Naive thymus-derived CD4-positive, alpha-beta T cell (primary cell): Measurements from ENCODE around the gene C19orf33. TPM values are rescaled to one million over a fixed set of nuclear protein-coding genes. Genes with fewer than 3 reads are reported as not detected.

ENCODE experiments used
- ATAC-seq: fragments of 150-1000 bp; cut with Tn5 transposase; 2 replicates; pipeline ENCODE4 v1.10.0; 2021; ENCODE audit warnings: mild to moderate bottlenecking, moderate library complexity
- CTCF ChIA-PET: fragments of 350-600 bp; sonication (Branson Sonifier 250); formaldehyde crosslinking; loops from one replicate; lab custom pipeline; 2021; ENCODE audit warnings: antibody characterized with exemption; lab: Charles Lee
- POLR2A ChIA-PET: fragments of 350-600 bp; sonication (Branson Sonifier 250); formaldehyde crosslinking; loops from one replicate; lab custom pipeline; 2021; ENCODE audit warnings: antibody characterized with exemption, inconsistent platforms; lab: Charles Lee
- DNase-seq, 9 donors: peaks; one replicate each; pipeline versions ENCODE4 v3.0.0 to v3.0.0-alpha.2; 2020 to 2022; ENCODE audit warnings: mixed read lengths in 1 of 9
- H3K27ac ChIP-seq: one replicate; pipeline ENCODE4 v1.7.0; 2013; ENCODE audit warnings: mild to moderate bottlenecking, low read depth, low read length, moderate library complexity
- H3K27me3 ChIP-seq, 2 donors: one replicate each; pipeline ENCODE4 v1.7.0; 2013; ENCODE audit warnings: low read length in 2 of 2, mild to moderate bottlenecking in 2 of 2, moderate library complexity in 2 of 2; ENCODE audit not compliant: control insufficient read depth in 2 of 2, insufficient read depth in 2 of 2
- H3K36me3 ChIP-seq, 3 experiments: 1 replicate in 2 of 3; 2 replicates in 1 of 3; pipeline ENCODE4 v1.7.0; 2013; ENCODE audit warnings: low read length in 3 of 3, mild to moderate bottlenecking in 3 of 3, moderate library complexity in 1 of 3; ENCODE audit not compliant: insufficient read depth in 3 of 3, control insufficient read depth in 2 of 3
- H3K4me1 ChIP-seq, 2 donors: one replicate each; pipeline ENCODE4 v1.7.0; 2013; ENCODE audit warnings: low read length in 2 of 2, mild to moderate bottlenecking in 2 of 2, moderate library complexity in 1 of 2; ENCODE audit not compliant: control insufficient read depth in 2 of 2, insufficient read depth in 2 of 2
- H3K4me3 ChIP-seq: 2 replicates; pipeline ENCODE4 v1.7.0; 2013; ENCODE audit warnings: mild to moderate bottlenecking, low read length
- H3K9me3 ChIP-seq, 3 experiments: 1 replicate in 2 of 3; 2 replicates in 1 of 3; pipeline ENCODE4 v1.7.0; 2013; ENCODE audit warnings: low read length in 3 of 3; ENCODE audit not compliant: control insufficient read depth in 2 of 3
- H3K27ac Mint-ChIP-seq, 9 donors: one replicate each; pipeline ENCODE4 v1.8.0; 2020 to 2022; ENCODE audit warnings: mixed read lengths in 9 of 9, mild to moderate bottlenecking in 8 of 9, moderate library complexity in 5 of 9, inconsistent platforms in 2 of 9
- H3K27me3 Mint-ChIP-seq, 5 donors: one replicate each; pipeline ENCODE4 v1.8.0; 2021 to 2022; ENCODE audit warnings: mixed read lengths in 5 of 5, mild to moderate bottlenecking in 1 of 5
- H3K36me3 Mint-ChIP-seq, 5 donors: one replicate each; pipeline ENCODE4 v1.8.0; 2020 to 2022; ENCODE audit warnings: mixed read lengths in 5 of 5, mild to moderate bottlenecking in 3 of 5, inconsistent platforms in 1 of 5
- H3K4me1 Mint-ChIP-seq, 7 donors: one replicate each; pipeline ENCODE4 v1.8.0; 2020 to 2022; ENCODE audit warnings: mixed read lengths in 7 of 7, mild to moderate bottlenecking in 3 of 7, inconsistent platforms in 1 of 7
- H3K4me3 Mint-ChIP-seq, 10 donors: one replicate each; pipeline ENCODE4 v1.8.0; 2020 to 2022; ENCODE audit warnings: mild to moderate bottlenecking in 10 of 10, mixed read lengths in 10 of 10, moderate library complexity in 6 of 10, inconsistent platforms in 2 of 10
- H3K9me3 Mint-ChIP-seq, 11 donors: one replicate each; pipeline ENCODE4 v1.8.0; 2020 to 2022; ENCODE audit warnings: mixed read lengths in 11 of 11, mild to moderate bottlenecking in 4 of 11, inconsistent platforms in 1 of 11, moderate library complexity in 1 of 11
- intact Hi-C, 2 donors: fragments of 100-400 bp; cut with micrococcal nuclease; formaldehyde crosslinking; loops; one replicate each; pipeline ENCODE4 v1.15.1; 2023
- polyA plus RNA-seq, 2 donors: library from polyadenylated mRNA; unstranded; fragments of 300-500 nt; fragmentation: Illumina TruSeq; gene quantifications; one replicate each; pipeline ENCODE4 v1.2.3, GENCODE V29; 2021
- total RNA-seq, 6 experiments: library from RNA in 5 of 6; stranded (reverse) in 5 of 6; gene quantifications; 1 replicate in 5 of 6; 2 replicates in 1 of 6; pipeline ENCODE4 v1.2.3 and lab custom pipeline; 2021 to 2026

Gene C19orf33
- total and polyA plus RNA-seq, 7 experiments from 2014 or later: 0.88 to 1.5 TPM; not detected in 5

- Histone ChIP-seq H3K27me3 (no peaks in the 10 kb centered on the region), H3K9me3 (no peaks in the 10 kb centered on the region), H3K27ac (no peak overlapping the region), H3K36me3 (peaks cover 4 to 19% (median 4%) of the 10 kb centered on the region in 3 experiments), H3K4me1 (no peaks in the 10 kb centered on the region), H3K4me3 (no peak overlapping the region)
- ChIA-PET POLR2A (interaction anchor here (1.0 kb wide), 1 partner anchor 429 kb away, joined by 3 read pairs; no protein-coding TSS in a partner anchor), CTCF (interaction anchor here (0.6 to 3.0 kb wide), 2 partner anchors 71 to 87 kb away, joined by 3 to 15 read pairs; no protein-coding TSS in a partner anchor)
- intact Hi-C loops: loop anchor here in 1 of 2 donors (10.0 kb wide), 1 partner anchor 1477 kb away; the partner anchor contains the start of gene ZNF345
- H3K4me1 Mint-ChIP-seq: peaks cover 2 to 10% (median 6%) of the 10 kb centered on the region in 7 donors
- no peaks in the 10 kb centered on the region for H3K27me3 Mint-ChIP-seq
- no peak for ATAC-seq
- H3K9me3 Mint-ChIP-seq: no peaks in the 10 kb centered on the region
- H3K36me3 Mint-ChIP-seq: peaks cover 5 to 17% (median 13%) of the 10 kb centered on the region in 5 donors
- DNase-seq: no peak
- H3K4me3 Mint-ChIP-seq: no peak overlapping the region
- no peak overlapping the region for H3K27ac Mint-ChIP-seq
Measured at GRCh38 chr19:38331728-38332127, 27.7 kb downstream of the C19orf33 start.

DNA sequence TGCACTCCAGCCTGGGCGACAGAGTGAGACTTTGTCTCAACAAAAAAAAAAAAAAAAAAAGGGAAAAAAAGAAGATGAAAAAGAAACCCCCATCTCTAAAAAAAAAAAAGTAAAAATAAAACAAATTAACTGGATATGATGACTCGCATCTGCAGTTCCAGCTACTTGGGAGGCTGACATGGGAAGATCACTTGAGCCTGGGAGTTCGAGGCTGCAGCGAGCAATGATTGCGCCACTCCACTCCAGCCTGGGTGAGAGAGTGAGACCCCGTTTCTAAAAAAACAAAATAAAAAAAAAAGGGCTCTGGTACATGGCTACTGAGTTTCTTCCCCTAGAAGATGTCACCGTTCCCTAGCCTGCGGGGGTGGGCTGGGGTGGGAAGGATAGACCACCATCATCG, 29.2 kb downstream of the C19orf33 start:
- DNase-seq (no peak), ATAC-seq (no peak)
- Mint-ChIP-seq H3K27ac (no peak overlapping the region), H3K4me1 (peaks cover 6 to 17% (median 9%) of the 10 kb centered on the region in 7 donors), H3K4me3 (no peak overlapping the region), H3K27me3 (no peaks in the 10 kb centered on the region), H3K9me3 (no peaks in the 10 kb centered on the region), H3K36me3 (peaks cover 0 to 11% (median 5%) of the 10 kb centered on the region in 5 donors)
- H3K27me3 ChIP-seq: no peaks in the 10 kb centered on the region
- no peaks in the 10 kb centered on the region for H3K9me3 ChIP-seq
- no peak overlapping the region for H3K27ac ChIP-seq
- ChIA-PET POLR2A (no interaction called here), CTCF (interaction anchor here (3.0 kb wide), 1 partner anchor 89 kb away, joined by 15 read pairs; no protein-coding TSS in a partner anchor)
- no peak overlapping the region for H3K4me3 ChIP-seq
- H3K4me1 ChIP-seq: peaks cover 3 to 5% of the 10 kb centered on the region in 2 donors
- peaks cover 0 to 4% (median 0%) of the 10 kb centered on the region in 3 experiments for H3K36me3 ChIP-seq
- intact Hi-C loops: loop anchor here in 1 of 2 donors (10.0 kb wide), 1 partner anchor 1478 kb away; the partner anchor contains the start of gene ZNF345

- H3K4me1 ChIP-seq: peaks cover 3 to 5% of the 10 kb centered on the region in 2 donors
- POLR2A ChIA-PET: interaction anchor here (1.2 to 2.2 kb wide), 4 partner anchors 18 to 429 kb away, joined by 3 to 24 read pairs (median 8); partner anchors contain the start of genes FAM98C, PSMD8 and SIPA1L3
- ATAC-seq: peak; percentile 77
- H3K36me3 Mint-ChIP-seq: peaks cover 0 to 2% (median 0%) of the 10 kb centered on the region in 5 donors
- no peaks in the 10 kb centered on the region for H3K27me3 Mint-ChIP-seq
- CTCF ChIA-PET: interaction anchor here (0.6 to 2.1 kb wide), 7 partner anchors 18 to 429 kb away, joined by 3 to 12 read pairs (median 3); partner anchors contain the start of genes FAM98C, PSMD8, SIPA1L3 and WDR87
- no peaks in the 10 kb centered on the region for H3K27me3 ChIP-seq
- no peaks in the 10 kb centered on the region for H3K9me3 ChIP-seq
- H3K36me3 ChIP-seq: no peaks in the 10 kb centered on the region
- peak; percentile 86 to 94 (median 93) for DNase-seq
- peak overlapping the region; percentile 92 for H3K4me3 ChIP-seq
- no peaks in the 10 kb centered on the region for H3K9me3 Mint-ChIP-seq
- peak overlapping the region; percentile 91 to 100 (median 97) for H3K27ac Mint-ChIP-seq
- H3K4me1 Mint-ChIP-seq: peaks cover 16 to 28% (median 17%) of the 10 kb centered on the region in 7 donors
- intact Hi-C loops: loop anchor here (1.0 to 10.0 kb wide), 22 partner anchors 20 to 1481 kb away; partner anchors contain the start of genes EIF3K (in 2 of the 2), PSMD8 (in 2 of the 2), SIPA1L3 (in 2 of the 2) and SPINT2 (in 2 of the 2)
- peak overlapping the region; percentile 86 for H3K27ac ChIP-seq
- H3K4me3 Mint-ChIP-seq: peak overlapping the region; percentile 92 to 100 (median 96)
Measured at GRCh38 chr19:38335949-38336637, 32.0 kb downstream of the C19orf33 start.

DNA sequence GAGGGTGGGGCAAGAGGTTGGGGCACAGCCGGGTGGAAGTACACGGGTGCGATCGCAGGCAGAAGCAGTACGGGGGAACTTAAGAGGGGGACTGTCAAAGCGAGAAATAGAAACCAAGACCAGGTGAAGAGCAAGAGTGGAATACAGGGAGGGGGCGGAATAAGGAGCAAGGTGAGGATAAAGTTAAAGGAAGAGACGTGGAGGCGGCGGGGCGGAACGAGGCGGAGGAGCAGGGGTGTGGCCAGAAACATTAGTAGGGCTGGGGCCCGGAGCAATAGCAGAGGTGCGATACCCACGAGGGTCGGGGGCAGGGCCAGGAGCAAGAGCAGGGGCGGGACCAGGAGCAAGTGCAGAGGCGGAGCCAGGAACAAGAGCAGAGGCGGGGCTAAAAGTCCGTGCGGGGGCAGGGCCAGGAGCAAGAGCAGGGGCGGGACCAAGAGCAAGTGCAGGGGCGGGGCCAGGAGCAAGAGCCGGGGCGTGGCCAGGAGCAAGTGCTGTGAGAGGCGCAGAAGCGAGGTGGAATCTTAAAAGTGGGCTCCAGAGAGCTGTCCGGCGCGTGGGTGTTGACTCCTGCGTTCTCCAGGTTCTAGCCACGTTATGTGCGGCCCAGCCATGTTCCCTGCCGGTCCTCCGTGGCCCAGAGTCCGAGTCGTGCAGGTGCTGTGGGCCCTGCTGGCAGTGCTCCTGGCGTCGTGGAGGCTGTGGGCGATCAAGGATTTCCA, 32.7 kb downstream of the C19orf33 start:
- POLR2A ChIA-PET: interaction anchor here (0.9 to 2.2 kb wide), 6 partner anchors 19 to 430 kb away, joined by 3 to 24 read pairs (median 4); partner anchors contain the start of genes FAM98C, PSMD8 and SIPA1L3
- peak overlapping the region; percentile 91 to 100 (median 97) for H3K27ac Mint-ChIP-seq

GRCh38 chr19:38337360-38337653, 33.3 kb downstream of the C19orf33 start:
- Mint-ChIP-seq H3K9me3 (no peaks in the 10 kb centered on the region), H3K36me3 (no peaks in the 10 kb centered on the region), H3K27me3 (no peaks in the 10 kb centered on the region), H3K4me1 (peaks cover 16 to 28% (median 17%) of the 10 kb centered on the region in 7 donors), H3K4me3 (peak overlapping the region; percentile 92 to 100 (median 96)), H3K27ac (peak overlapping the region; percentile 91 to 100 (median 97))
- peak overlapping the region; percentile 92 for H3K4me3 ChIP-seq
- no peak for DNase-seq
- ChIA-PET CTCF (no interaction called here), POLR2A (interaction anchor here (0.9 to 2.2 kb wide), 4 partner anchors 21 to 430 kb away, joined by 3 to 24 read pairs (median 8); partner anchors contain the start of genes FAM98C, PSMD8 and SIPA1L3)
- H3K9me3 ChIP-seq: no peaks in the 10 kb centered on the region
- no peak for ATAC-seq
- no peaks in the 10 kb centered on the region for H3K27me3 ChIP-seq
- H3K4me1 ChIP-seq: peaks cover 3 to 5% of the 10 kb centered on the region in 2 donors
- H3K36me3 ChIP-seq: no peaks in the 10 kb centered on the region
- intact Hi-C loops: loop anchor here (1.0 to 10.0 kb wide), 7 partner anchors 17 to 1483 kb away; partner anchors contain the start of genes ZNF345 (in 1 of the 2) and ZNF570 (in 1 of the 2)
- peak overlapping the region; percentile 86 for H3K27ac ChIP-seq

More for the DNA sequence above, 32.7 kb downstream of the C19orf33 start:
- Mint-ChIP-seq H3K36me3 (no peaks in the 10 kb centered on the region), H3K27me3 (no peaks in the 10 kb centered on the region), H3K4me1 (peaks cover 16 to 28% (median 17%) of the 10 kb centered on the region in 7 donors), H3K9me3 (no peaks in the 10 kb centered on the region), H3K4me3 (peak overlapping the region; percentile 92 to 100 (median 96))
- H3K9me3 ChIP-seq: no peaks in the 10 kb centered on the region
- ATAC-seq (peak; percentile 81), DNase-seq (peak; percentile 83 to 95 (median 93))
- peak overlapping the region; percentile 86 for H3K27ac ChIP-seq
- intact Hi-C loops: loop anchor here (1.0 to 10.0 kb wide), 15 partner anchors 16 to 1482 kb away; partner anchors contain the start of genes EIF3K (in 2 of the 2), PSMD8 (in 2 of the 2), ACTN4 (in 1 of the 2) and GGN (in 1 of the 2)
- H3K36me3 ChIP-seq: no peaks in the 10 kb centered on the region
- CTCF ChIA-PET: interaction anchor here (2.1 kb wide), 1 partner anchor 37 kb away, joined by 12 read pairs; the partner anchor contains the start of gene PSMD8
- no peaks in the 10 kb centered on the region for H3K27me3 ChIP-seq
- peaks cover 3 to 5% of the 10 kb centered on the region in 2 donors for H3K4me1 ChIP-seq
- H3K4me3 ChIP-seq: peak overlapping the region; percentile 92
